ENCODE data around the gene ZSCAN2. TPM values are rescaled to one million over a fixed set of nuclear protein-coding genes. Genes with fewer than 3 reads are reported as not detected.

The ZSCAN2 gene
- total RNA-seq, 1 donor from 2014 or later: 13.6 TPM

GRCh38 chr15:84647726-84648125 is 46.9 kb downstream of the ZSCAN2 start:
- H3K9ac ChIP-seq (ENCODE audit: low read depth in 1 of 3, low read length in 3 of 3): no peak overlapping the region
- H3K36me3 ChIP-seq (ENCODE audit: control insufficient read depth in 3 of 3, insufficient read depth in 3 of 3, low read length in 3 of 3): peaks cover 37 to 69% (median 66%) of the 10 kb centered on the region in 3 donors
- H3K27me3 ChIP-seq (ENCODE audit: control insufficient read depth in 3 of 3, insufficient read depth in 3 of 3, low read length in 3 of 3): no peaks in the 10 kb centered on the region
- no peaks in the 10 kb centered on the region for H3K9me3 ChIP-seq (ENCODE audit: control insufficient read depth in 3 of 3, low read length in 3 of 3)
- H3K4me1 ChIP-seq (ENCODE audit: control insufficient read depth in 3 of 3, insufficient read depth in 3 of 3, low read length in 3 of 3): peaks cover 0 to 8% (median under 1%) of the 10 kb centered on the region in 3 donors
- H3K4me3 ChIP-seq (ENCODE audit: low read length in 3 of 3): no peak overlapping the region
- H3K27ac ChIP-seq (ENCODE audit: low read depth, low read length): no peak overlapping the region

GRCh38 chr15:84648539-84648938 is 47.7 kb downstream of the ZSCAN2 start:
- H3K9ac ChIP-seq (ENCODE audit: low read depth in 1 of 3, low read length in 3 of 3): no peak overlapping the region
- peaks cover 32 to 62% (median 58%) of the 10 kb centered on the region in 3 donors for H3K36me3 ChIP-seq (ENCODE audit: control insufficient read depth in 3 of 3, insufficient read depth in 3 of 3, low read length in 3 of 3)
- no peaks in the 10 kb centered on the region for H3K9me3 ChIP-seq (ENCODE audit: control insufficient read depth in 3 of 3, low read length in 3 of 3)
- H3K27ac ChIP-seq (ENCODE audit: low read depth, low read length): no peak overlapping the region
- peaks cover 4 to 16% (median 9%) of the 10 kb centered on the region in 3 donors for H3K4me1 ChIP-seq (ENCODE audit: control insufficient read depth in 3 of 3, insufficient read depth in 3 of 3, low read length in 3 of 3)
- H3K4me3 ChIP-seq (ENCODE audit: low read length in 3 of 3): no peak overlapping the region
- no peaks in the 10 kb centered on the region for H3K27me3 ChIP-seq (ENCODE audit: control insufficient read depth in 3 of 3, insufficient read depth in 3 of 3, low read length in 3 of 3)

- peaks cover 28 to 59% (median 58%) of the 10 kb centered on the region in 3 donors for H3K36me3 ChIP-seq (ENCODE audit: control insufficient read depth in 3 of 3, insufficient read depth in 3 of 3, low read length in 3 of 3)
- no peak overlapping the region for H3K27ac ChIP-seq (ENCODE audit: low read depth, low read length)
- no peak overlapping the region for H3K4me3 ChIP-seq (ENCODE audit: low read length in 3 of 3)
- H3K9ac ChIP-seq (ENCODE audit: low read depth in 1 of 3, low read length in 3 of 3): no peak overlapping the region
- no peaks in the 10 kb centered on the region for H3K9me3 ChIP-seq (ENCODE audit: control insufficient read depth in 3 of 3, low read length in 3 of 3)
- H3K4me1 ChIP-seq (ENCODE audit: control insufficient read depth in 3 of 3, insufficient read depth in 3 of 3, low read length in 3 of 3): peaks cover 8 to 22% (median 13%) of the 10 kb centered on the region in 3 donors
- no peaks in the 10 kb centered on the region for H3K27me3 ChIP-seq (ENCODE audit: control insufficient read depth in 3 of 3, insufficient read depth in 3 of 3, low read length in 3 of 3)
Measured at GRCh38 chr15:84649706-84650105, 48.9 kb downstream of the ZSCAN2 start.

GRCh38 chr15:84653584-84653909 is 52.7 kb downstream of the ZSCAN2 start:
- peaks cover 7 to 26% (median 23%) of the 10 kb centered on the region in 3 donors for H3K36me3 ChIP-seq (ENCODE audit: control insufficient read depth in 3 of 3, insufficient read depth in 3 of 3, low read length in 3 of 3)
- H3K27me3 ChIP-seq (ENCODE audit: control insufficient read depth in 3 of 3, insufficient read depth in 3 of 3, low read length in 3 of 3): no peaks in the 10 kb centered on the region
- peak overlapping the region; percentile 92 to 100 (median 92) for H3K4me3 ChIP-seq (ENCODE audit: low read length in 3 of 3)
- no peaks in the 10 kb centered on the region for H3K9me3 ChIP-seq (ENCODE audit: control insufficient read depth in 3 of 3, low read length in 3 of 3)
- peaks cover 25 to 46% (median 26%) of the 10 kb centered on the region in 3 donors for H3K4me1 ChIP-seq (ENCODE audit: control insufficient read depth in 3 of 3, insufficient read depth in 3 of 3, low read length in 3 of 3)
- peak overlapping the region; percentile 56 for H3K27ac ChIP-seq (ENCODE audit: low read depth, low read length)
- H3K9ac ChIP-seq (ENCODE audit: low read depth in 1 of 3, low read length in 3 of 3): peak overlapping the region; percentile 86 to 92 (median 86)

GRCh38 chr15:84653910-84654688 is 53.3 kb downstream of the ZSCAN2 start, which contains the start of gene WDR73:
TSS of gene WDR73 (minus strand) at chr15:84654283. CDS start at chr15:84654274, 9 bp downstream.
- Histone ChIP-seq H3K36me3 (ENCODE audit: control insufficient read depth in 3 of 3, insufficient read depth in 3 of 3, low read length in 3 of 3) (peaks cover 3 to 21% (median 18%) of the 10 kb centered on the region in 3 donors), H3K4me1 (ENCODE audit: control insufficient read depth in 3 of 3, insufficient read depth in 3 of 3, low read length in 3 of 3) (peaks cover 26 to 48% (median 29%) of the 10 kb centered on the region in 3 donors), H3K9ac (ENCODE audit: low read depth in 1 of 3, low read length in 3 of 3) (peak within 1 kb of the TSS; percentile 86 to 92 (median 86)), H3K9me3 (ENCODE audit: control insufficient read depth in 3 of 3, low read length in 3 of 3) (no peaks in the 10 kb centered on the region), H3K27ac (ENCODE audit: low read depth, low read length) (peak within 1 kb of the TSS; percentile 56), H3K4me3 (ENCODE audit: low read length in 3 of 3) (peak within 1 kb of the TSS; percentile 92 to 100 (median 92)), H3K27me3 (ENCODE audit: control insufficient read depth in 3 of 3, insufficient read depth in 3 of 3, low read length in 3 of 3) (no peaks in the 10 kb centered on the region)

GRCh38 chr15:84654689-84655453 is 54.1 kb downstream of the ZSCAN2 start:
- peak overlapping the region; percentile 86 to 92 (median 86) for H3K9ac ChIP-seq (ENCODE audit: low read depth in 1 of 3, low read length in 3 of 3)
- peak overlapping the region; percentile 92 to 100 (median 92) for H3K4me3 ChIP-seq (ENCODE audit: low read length in 3 of 3)
- peak overlapping the region; percentile 56 for H3K27ac ChIP-seq (ENCODE audit: low read depth, low read length)
- H3K9me3 ChIP-seq (ENCODE audit: control insufficient read depth in 3 of 3, low read length in 3 of 3): no peaks in the 10 kb centered on the region
- peaks cover 2 to 15% (median 13%) of the 10 kb centered on the region in 3 donors for H3K36me3 ChIP-seq (ENCODE audit: control insufficient read depth in 3 of 3, insufficient read depth in 3 of 3, low read length in 3 of 3)
- no peaks in the 10 kb centered on the region for H3K27me3 ChIP-seq (ENCODE audit: control insufficient read depth in 3 of 3, insufficient read depth in 3 of 3, low read length in 3 of 3)
- peaks cover 26 to 48% (median 29%) of the 10 kb centered on the region in 3 donors for H3K4me1 ChIP-seq (ENCODE audit: control insufficient read depth in 3 of 3, insufficient read depth in 3 of 3, low read length in 3 of 3)

- Histone ChIP-seq H3K9ac (ENCODE audit: low read depth in 1 of 3, low read length in 3 of 3) (peak overlapping the region in 1 of 3 donors; percentile 16), H3K4me3 (ENCODE audit: low read length in 3 of 3) (no peak overlapping the region), H3K9me3 (ENCODE audit: control insufficient read depth in 3 of 3, low read length in 3 of 3) (no peaks in the 10 kb centered on the region), H3K27me3 (ENCODE audit: control insufficient read depth in 3 of 3, insufficient read depth in 3 of 3, low read length in 3 of 3) (no peaks in the 10 kb centered on the region), H3K27ac (ENCODE audit: low read depth, low read length) (no peak overlapping the region), H3K4me1 (ENCODE audit: control insufficient read depth in 3 of 3, insufficient read depth in 3 of 3, low read length in 3 of 3) (peaks cover 26 to 44% (median 29%) of the 10 kb centered on the region in 3 donors), H3K36me3 (ENCODE audit: control insufficient read depth in 3 of 3, insufficient read depth in 3 of 3, low read length in 3 of 3) (peaks cover 0 to 4% (median 4%) of the 10 kb centered on the region in 3 donors)
Measured at GRCh38 chr15:84656972-84657371, 56.2 kb downstream of the ZSCAN2 start.

GRCh38 chr15:84657748-84658079 is 56.9 kb downstream of the ZSCAN2 start:
- Histone ChIP-seq H3K4me1 (ENCODE audit: control insufficient read depth in 3 of 3, insufficient read depth in 3 of 3, low read length in 3 of 3) (peaks cover 25 to 43% (median 29%) of the 10 kb centered on the region in 3 donors), H3K9me3 (ENCODE audit: control insufficient read depth in 3 of 3, low read length in 3 of 3) (no peaks in the 10 kb centered on the region), H3K27me3 (ENCODE audit: control insufficient read depth in 3 of 3, insufficient read depth in 3 of 3, low read length in 3 of 3) (no peaks in the 10 kb centered on the region), H3K27ac (ENCODE audit: low read depth, low read length) (peak overlapping the region; percentile 62), H3K36me3 (ENCODE audit: control insufficient read depth in 3 of 3, insufficient read depth in 3 of 3, low read length in 3 of 3) (no peaks in the 10 kb centered on the region), H3K9ac (ENCODE audit: low read depth in 1 of 3, low read length in 3 of 3) (peak overlapping the region; percentile 68 to 83 (median 79)), H3K4me3 (ENCODE audit: low read length in 3 of 3) (peak overlapping the region; percentile 67 to 76 (median 74))

- peak within 1 kb of the TSS; percentile 67 to 76 (median 74) for H3K4me3 ChIP-seq (ENCODE audit: low read length in 3 of 3)
- H3K27ac ChIP-seq (ENCODE audit: low read depth, low read length): peak within 1 kb of the TSS; percentile 62
- H3K4me1 ChIP-seq (ENCODE audit: control insufficient read depth in 3 of 3, insufficient read depth in 3 of 3, low read length in 3 of 3): peaks cover 20 to 38% (median 28%) of the 10 kb centered on the region in 3 donors
- peak within 1 kb of the TSS; percentile 76 to 83 (median 79) for H3K9ac ChIP-seq (ENCODE audit: low read depth in 1 of 3, low read length in 3 of 3)
- H3K9me3 ChIP-seq (ENCODE audit: control insufficient read depth in 3 of 3, low read length in 3 of 3): no peaks in the 10 kb centered on the region
- H3K36me3 ChIP-seq (ENCODE audit: control insufficient read depth in 3 of 3, insufficient read depth in 3 of 3, low read length in 3 of 3): no peaks in the 10 kb centered on the region
- no peaks in the 10 kb centered on the region for H3K27me3 ChIP-seq (ENCODE audit: control insufficient read depth in 3 of 3, insufficient read depth in 3 of 3, low read length in 3 of 3)
Measured at GRCh38 chr15:84658080-84658787, 57.4 kb downstream of the ZSCAN2 start, which contains the start of gene NMB. TSS of gene NMB (minus strand) at chr15:84658199. CDS start at chr15:84658152, 47 bp downstream.

All from skeletal muscle tissue (tissue), 4 donors.